Measurements from ENCODE around the gene DHX15.

DHX15 gene

DNA sequence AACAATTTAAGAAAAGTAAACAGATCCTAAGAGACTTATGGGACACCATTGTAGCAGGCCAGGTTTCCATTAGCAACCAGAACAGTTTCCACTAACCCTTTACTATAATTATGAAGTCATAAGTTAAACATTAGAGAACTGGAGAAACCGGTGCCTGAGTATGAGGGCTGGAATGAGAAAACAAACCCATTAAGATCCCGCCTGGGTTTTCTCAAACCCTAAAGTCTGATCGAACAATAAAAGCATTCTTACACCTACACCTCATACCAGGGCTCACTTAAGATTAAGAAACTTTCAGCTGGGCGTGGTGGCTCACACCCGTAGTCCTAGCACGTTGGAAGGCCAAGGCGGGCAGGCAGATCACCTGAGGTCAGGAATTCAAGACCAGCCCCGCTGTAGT lies 13.7 kb upstream of the DHX15 start:
- Histone ChIP-seq H3K36me3 (ENCODE audit: insufficient read depth, low read length) (no peaks in the 10 kb centered on the region), H3F3A (ENCODE audit: low read depth) (no peaks in the 10 kb centered on the region), H3K9me3 (ENCODE audit: insufficient read depth, low read depth, low read length) (no peaks in the 10 kb centered on the region), H3K27me3 (ENCODE audit: insufficient read depth, low read length, poor library complexity, severe bottlenecking) (no peaks in the 10 kb centered on the region), H2AFZ (ENCODE audit: low read length) (no peak overlapping the region), H4K20me1 (ENCODE audit: insufficient read depth, low read length, poor library complexity, severe bottlenecking) (no peaks in the 10 kb centered on the region), H3K4me1 (ENCODE audit: insufficient read depth, low read length, poor library complexity, severe bottlenecking) (no peaks in the 10 kb centered on the region), H3K4me3 (ENCODE audit: low read length, poor library complexity, severe bottlenecking) (no peak overlapping the region), H3K4me2 (ENCODE audit: low read depth, low read length, poor library complexity, severe bottlenecking) (no peak overlapping the region), H3K79me2 (ENCODE audit: insufficient read depth, low read length) (no peaks in the 10 kb centered on the region), H3K9ac (ENCODE audit: low read depth, low read length, poor library complexity, severe bottlenecking) (no peak overlapping the region), H3K9me2 (replicated peaks; ENCODE audit: low read depth, low read length) (no peaks in the 10 kb centered on the region)
- TF ChIP-seq, protein P1, sequence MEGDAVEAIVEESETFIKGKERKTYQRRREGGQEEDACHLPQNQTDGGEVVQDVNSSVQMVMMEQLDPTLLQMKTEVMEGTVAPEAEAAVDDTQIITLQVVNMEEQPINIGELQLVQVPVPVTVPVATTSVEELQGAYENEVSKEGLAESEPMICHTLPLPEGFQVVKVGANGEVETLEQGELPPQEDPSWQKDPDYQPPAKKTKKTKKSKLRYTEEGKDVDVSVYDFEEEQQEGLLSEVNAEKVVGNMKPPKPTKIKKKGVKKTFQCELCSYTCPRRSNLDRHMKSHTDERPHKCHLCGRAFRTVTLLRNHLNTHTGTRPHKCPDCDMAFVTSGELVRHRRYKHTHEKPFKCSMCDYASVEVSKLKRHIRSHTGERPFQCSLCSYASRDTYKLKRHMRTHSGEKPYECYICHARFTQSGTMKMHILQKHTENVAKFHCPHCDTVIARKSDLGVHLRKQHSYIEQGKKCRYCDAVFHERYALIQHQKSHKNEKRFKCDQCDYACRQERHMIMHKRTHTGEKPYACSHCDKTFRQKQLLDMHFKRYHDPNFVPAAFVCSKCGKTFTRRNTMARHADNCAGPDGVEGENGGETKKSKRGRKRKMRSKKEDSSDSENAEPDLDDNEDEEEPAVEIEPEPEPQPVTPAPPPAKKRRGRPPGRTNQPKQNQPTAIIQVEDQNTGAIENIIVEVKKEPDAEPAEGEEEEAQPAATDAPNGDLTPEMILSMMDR (conservative IDR thresholded peaks at IDR 0.05; ENCODE audit: low read length): no peak
- no peak for TF ChIP-seq EZH2phosphoT487 (IDR thresholded peaks at IDR 0.05; ENCODE audit: borderline replicate concordance)

DNA sequence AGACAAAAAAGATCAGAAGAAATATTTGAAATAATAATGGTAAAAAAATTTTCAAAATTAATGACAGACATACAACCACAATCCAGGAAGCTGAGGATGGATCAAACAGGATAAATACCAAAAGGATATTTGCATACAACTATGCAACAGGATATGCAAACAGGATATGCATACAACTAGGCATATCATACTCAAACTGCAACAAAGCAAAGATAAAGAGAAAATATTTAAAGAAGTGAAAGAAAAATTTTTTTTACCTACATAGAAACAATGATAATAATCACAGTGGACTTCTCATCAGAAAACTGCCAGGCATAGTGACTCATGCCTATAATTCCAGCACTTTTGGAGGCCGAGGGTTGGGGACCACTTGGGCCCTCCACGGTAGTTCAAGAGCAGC lies 11.3 kb upstream of the DHX15 start:
- Histone ChIP-seq H3K9me2 (replicated peaks; ENCODE audit: low read depth, low read length) (no peaks in the 10 kb centered on the region), H3K4me2 (ENCODE audit: low read depth, low read length, poor library complexity, severe bottlenecking) (no peak overlapping the region), H3K36me3 (ENCODE audit: insufficient read depth, low read length) (no peaks in the 10 kb centered on the region), H3K4me3 (ENCODE audit: low read length, poor library complexity, severe bottlenecking) (no peak overlapping the region), H4K20me1 (ENCODE audit: insufficient read depth, low read length, poor library complexity, severe bottlenecking) (no peaks in the 10 kb centered on the region), H3K79me2 (ENCODE audit: insufficient read depth, low read length) (no peaks in the 10 kb centered on the region), H3K9ac (ENCODE audit: low read depth, low read length, poor library complexity, severe bottlenecking) (no peak overlapping the region), H3K27me3 (ENCODE audit: insufficient read depth, low read length, poor library complexity, severe bottlenecking) (no peaks in the 10 kb centered on the region), H2AFZ (ENCODE audit: low read length) (no peak overlapping the region), H3K9me3 (ENCODE audit: insufficient read depth, low read depth, low read length) (peaks cover 3% of the 10 kb centered on the region; the same call in 1 of the 2 replicates), H3F3A (ENCODE audit: low read depth) (no peaks in the 10 kb centered on the region), H3K4me1 (ENCODE audit: insufficient read depth, low read length, poor library complexity, severe bottlenecking) (no peaks in the 10 kb centered on the region)
- TF ChIP-seq EZH2phosphoT487 (IDR thresholded peaks at IDR 0.05; ENCODE audit: borderline replicate concordance): no peak
- TF ChIP-seq, protein P1 (conservative IDR thresholded peaks at IDR 0.05; ENCODE audit: low read length): no peak

DNA sequence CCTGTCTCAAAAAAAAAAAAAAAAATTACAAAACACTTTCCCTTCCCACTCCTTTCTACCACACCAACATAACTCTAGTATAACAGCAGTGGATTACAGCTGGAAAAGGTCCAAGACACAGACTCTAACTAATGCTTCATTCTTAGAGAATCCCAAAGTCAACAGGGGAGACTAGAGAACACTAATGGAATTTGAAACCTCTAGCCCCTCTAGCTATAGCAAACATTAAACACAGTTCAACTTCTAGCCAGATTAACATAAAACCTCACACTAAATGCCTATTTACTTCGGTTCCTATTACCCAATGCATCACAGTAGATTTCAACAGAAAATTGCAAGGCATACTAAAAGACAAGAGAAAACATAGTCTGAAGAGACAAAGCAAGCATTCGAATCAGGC lies 10.5 kb upstream of the DHX15 start:
- Histone ChIP-seq H3K4me1 (ENCODE audit: insufficient read depth, low read length, poor library complexity, severe bottlenecking) (no peaks in the 10 kb centered on the region), H3K4me3 (ENCODE audit: low read length, poor library complexity, severe bottlenecking) (no peak overlapping the region), H3K27me3 (ENCODE audit: insufficient read depth, low read length, poor library complexity, severe bottlenecking) (no peaks in the 10 kb centered on the region), H2AFZ (ENCODE audit: low read length) (no peak overlapping the region), H3F3A (ENCODE audit: low read depth) (no peaks in the 10 kb centered on the region), H3K36me3 (ENCODE audit: insufficient read depth, low read length) (no peaks in the 10 kb centered on the region), H4K20me1 (ENCODE audit: insufficient read depth, low read length, poor library complexity, severe bottlenecking) (no peaks in the 10 kb centered on the region), H3K9me3 (ENCODE audit: insufficient read depth, low read depth, low read length) (peaks cover 3% of the 10 kb centered on the region; the same call in 1 of the 2 replicates), H3K4me2 (ENCODE audit: low read depth, low read length, poor library complexity, severe bottlenecking) (no peak overlapping the region), H3K9me2 (replicated peaks; ENCODE audit: low read depth, low read length) (no peaks in the 10 kb centered on the region), H3K79me2 (ENCODE audit: insufficient read depth, low read length) (no peaks in the 10 kb centered on the region), H3K9ac (ENCODE audit: low read depth, low read length, poor library complexity, severe bottlenecking) (no peak overlapping the region)
- TF ChIP-seq EZH2phosphoT487 (IDR thresholded peaks at IDR 0.05; ENCODE audit: borderline replicate concordance): no peak
- TF ChIP-seq, protein P1 (conservative IDR thresholded peaks at IDR 0.05; ENCODE audit: low read length): no peak

Measured in Loucy (cell line).